HG03521 (cell line): Measurements from ENCODE around the gene GMDS.

ENCODE experiments used
- ATAC-seq: cut with Tn5 transposase; IDR thresholded peaks from one replicate; pipeline ENCODE4 v1.9.1; 2021; ENCODE audit warnings: mild to moderate bottlenecking, moderate library complexity; ENCODE audit not compliant: unreplicated experiment

The GMDS gene

DNA sequence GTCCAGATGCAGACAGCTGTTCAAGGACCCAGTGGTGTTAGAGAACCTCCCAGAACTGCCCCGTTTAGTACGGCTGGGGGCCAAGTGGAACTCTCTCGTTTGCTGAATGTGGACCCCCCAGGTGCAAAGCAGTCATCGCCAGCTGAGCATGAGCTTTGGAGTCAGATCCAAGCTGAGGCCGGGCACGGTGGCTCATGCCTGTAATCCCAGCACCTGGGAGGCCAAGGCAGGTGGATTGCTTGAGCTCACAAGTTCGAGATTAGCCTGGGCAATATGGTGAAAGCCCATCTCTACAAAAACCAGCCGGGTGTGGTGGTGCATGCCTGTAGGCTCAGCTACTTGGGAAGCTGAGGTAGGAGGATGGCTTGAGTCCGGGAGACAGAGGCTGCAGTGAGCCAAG lies 606.0 kb downstream of the GMDS start:
- ATAC-seq = no peak

DNA sequence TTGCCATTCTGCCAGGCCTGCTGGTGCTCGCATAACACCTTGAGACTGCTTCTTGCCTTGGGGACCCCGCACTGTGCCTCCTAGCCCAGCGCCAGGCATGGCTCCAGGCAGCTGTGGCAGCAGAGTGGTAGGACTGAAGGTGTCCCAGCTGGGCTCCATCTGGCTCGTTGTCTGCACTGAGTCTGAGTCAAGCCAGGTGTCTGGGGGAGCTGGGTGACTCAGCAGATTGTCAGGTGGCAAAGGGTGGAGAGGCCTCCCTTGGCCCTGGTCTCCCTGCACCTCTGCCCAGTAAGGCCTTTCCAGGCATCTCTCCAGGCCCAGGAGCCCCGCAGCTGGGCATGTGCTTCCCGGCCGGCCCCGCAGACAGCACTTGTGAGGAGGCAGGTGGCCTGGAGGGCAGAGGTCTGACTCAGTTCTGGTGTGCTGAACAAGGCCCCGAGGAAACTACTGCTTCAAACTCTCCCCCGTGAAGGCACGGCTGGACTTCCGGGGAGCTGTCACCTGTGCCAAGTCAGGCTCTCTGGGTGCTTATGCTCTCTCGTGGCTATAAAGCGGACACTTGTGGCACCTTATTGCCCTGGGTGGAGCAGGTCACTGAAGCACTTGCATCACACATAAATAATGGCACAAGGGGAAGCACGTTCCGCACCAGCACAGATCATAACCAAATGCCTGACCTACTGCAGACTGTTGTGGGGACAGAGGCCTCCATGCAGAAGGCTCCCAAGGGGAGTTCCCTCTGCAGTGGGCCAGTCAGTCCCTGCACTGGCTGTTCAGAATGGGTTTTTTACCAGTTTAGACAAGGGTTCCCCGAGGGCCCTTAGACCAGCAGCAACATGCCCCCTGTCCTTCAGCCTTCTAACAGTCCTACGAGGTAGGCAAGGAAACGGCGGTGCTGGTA lies 608.2 kb downstream of the GMDS start:
- no peak for ATAC-seq

DNA sequence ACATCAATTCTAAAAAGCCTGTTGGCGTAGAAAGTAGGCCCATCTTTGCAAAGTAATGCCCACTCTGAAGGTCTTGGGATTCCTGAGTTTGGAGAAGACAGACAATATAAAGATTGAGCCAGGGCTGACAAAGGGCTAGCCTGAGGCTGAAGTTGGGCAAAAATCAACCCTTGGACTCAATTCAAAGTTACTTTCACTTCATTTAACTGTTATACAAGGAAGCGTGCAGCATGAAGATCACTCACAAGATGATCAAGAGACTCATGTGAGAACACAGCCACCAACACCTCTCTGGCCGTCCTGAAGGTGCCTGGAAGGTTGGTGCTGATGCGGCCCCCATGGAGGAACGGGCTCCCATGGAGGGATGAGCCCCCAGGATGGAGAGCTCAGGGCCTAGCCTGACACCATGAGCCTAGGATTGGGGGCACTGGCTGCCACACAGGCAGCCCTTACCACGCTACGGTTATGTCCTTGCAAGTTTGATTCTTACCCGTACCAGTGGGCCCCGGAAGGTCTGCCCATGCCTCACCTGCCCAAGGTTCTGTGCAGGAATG lies 609.1 kb downstream of the GMDS start:
- ATAC-seq = no peak

DNA sequence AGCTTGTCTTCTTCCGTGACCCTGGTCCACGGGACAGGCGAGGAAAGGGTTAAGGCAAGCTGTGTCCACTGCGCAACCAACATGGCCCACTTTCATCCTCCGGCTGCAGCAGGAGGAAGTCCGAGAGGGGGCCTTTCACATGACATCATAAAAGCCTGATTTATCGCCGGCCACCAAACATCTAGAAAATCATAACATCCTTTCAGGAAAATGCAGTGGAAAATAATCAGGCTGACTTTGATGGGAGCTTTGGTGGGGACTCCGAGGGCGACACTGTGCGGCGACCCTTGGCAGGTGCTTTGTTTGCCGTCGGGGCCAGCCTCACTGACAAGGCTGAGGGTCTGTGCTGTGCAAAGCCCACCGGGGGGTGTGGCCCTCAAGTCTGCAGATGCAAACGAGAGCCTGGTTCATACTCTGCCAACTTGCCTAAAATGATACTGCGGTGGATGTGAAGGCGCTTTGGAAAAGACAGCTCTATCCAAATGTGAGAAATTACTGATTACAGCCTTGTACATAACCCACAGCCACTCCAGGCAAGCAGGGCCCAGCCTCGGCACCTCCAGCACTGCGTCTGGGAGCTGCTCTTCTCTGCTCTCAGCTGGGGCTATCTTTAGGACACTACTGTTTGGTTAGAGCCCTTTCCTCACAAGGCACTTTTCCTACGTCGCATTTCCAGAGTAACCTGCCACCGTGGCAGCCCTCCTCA lies 609.9 kb downstream of the GMDS start:
- ATAC-seq = no peak

DNA sequence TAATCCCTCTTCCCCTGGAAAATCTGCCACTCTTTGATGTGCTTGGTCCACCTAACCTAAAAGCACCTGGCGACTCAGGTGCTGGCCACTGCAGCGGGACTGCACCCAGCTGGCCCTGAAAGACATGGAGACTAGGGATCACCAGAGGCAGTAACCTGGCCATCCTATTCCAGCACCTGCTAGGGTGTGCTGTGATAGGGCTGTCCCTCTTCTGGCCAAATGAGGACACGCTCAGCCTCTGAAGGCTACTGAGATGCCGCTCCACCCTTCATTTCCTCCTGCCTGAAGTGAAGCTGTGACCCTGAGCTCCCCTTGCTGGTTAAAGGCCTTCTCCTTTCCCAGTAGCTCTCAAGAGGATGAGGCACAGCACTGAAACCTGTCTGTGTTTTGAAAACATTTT lies 611.3 kb downstream of the GMDS start:
- no peak for ATAC-seq

DNA sequence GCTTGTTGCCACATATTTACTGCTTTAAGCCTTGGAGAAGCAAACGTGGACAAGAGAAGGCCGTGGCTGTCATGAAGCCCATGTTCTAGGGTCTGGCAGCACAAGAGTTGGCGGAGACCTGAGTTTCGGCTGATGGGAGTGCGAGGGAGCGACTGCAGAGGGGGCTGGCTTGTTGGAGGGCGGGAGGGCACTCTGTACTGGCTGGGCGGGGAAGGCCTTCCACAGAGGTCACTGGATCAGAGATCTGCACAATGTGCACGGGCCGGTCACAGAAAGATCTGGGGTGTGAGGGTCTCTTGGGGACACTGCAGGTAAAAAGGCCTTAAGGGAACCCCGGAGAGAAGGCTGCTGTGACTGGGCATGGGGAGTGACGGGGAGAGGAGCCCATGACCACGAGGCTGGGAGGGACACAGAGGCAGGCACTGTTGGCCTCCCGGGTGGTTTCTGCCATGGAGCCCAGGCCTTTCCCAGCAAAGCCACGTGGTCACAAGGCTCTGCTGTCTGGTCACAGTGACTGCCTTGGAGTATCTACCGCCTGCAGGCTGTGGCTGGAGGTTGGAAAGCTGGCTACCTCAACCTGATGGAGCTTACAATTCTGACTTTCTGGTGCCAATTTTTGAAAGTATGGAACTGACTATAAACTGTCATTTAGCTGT lies 611.9 kb downstream of the GMDS start:
- ATAC-seq = no peak

DNA sequence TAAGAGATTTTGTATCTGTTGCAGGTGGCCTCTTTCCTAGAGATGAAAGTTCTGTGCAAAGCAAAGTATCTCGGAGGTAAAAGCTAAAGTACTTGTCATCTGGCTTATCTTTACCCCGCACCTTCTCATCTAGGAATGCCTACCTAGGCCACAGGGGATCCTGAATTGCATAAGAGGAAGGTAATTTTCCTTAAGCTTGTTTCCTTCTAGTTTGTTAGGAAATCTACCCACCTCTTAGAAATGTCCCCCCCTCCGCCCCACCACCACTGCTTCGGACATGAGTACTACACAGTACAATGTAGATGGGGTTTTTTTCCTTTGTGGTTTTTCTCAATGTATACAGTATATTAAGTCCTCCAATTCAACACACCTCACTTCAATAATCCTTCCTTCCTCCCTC lies 614.2 kb downstream of the GMDS start:
- no peak for ATAC-seq

DNA sequence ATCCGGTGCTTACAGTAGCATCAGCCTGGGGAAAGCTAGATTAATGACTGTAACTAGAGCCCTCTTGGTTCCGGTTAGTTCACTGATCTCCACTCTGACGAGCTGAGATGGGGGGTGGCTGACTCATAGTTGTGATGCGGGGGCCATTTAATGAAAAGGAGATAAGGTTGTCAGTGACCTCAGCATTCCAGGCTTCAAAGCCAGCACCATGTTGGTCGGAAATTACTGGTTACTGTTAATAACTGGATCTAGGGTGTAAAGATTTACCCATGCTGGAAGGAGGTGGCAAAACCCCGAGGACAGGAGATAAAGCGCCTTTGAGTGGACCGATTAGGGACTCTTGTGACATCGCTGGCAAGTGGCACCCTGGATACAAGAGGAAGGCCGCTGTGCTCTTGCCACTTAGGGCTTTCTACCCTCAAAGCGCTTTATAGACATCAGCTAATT lies 614.6 kb downstream of the GMDS start:
- no peak for ATAC-seq

DNA sequence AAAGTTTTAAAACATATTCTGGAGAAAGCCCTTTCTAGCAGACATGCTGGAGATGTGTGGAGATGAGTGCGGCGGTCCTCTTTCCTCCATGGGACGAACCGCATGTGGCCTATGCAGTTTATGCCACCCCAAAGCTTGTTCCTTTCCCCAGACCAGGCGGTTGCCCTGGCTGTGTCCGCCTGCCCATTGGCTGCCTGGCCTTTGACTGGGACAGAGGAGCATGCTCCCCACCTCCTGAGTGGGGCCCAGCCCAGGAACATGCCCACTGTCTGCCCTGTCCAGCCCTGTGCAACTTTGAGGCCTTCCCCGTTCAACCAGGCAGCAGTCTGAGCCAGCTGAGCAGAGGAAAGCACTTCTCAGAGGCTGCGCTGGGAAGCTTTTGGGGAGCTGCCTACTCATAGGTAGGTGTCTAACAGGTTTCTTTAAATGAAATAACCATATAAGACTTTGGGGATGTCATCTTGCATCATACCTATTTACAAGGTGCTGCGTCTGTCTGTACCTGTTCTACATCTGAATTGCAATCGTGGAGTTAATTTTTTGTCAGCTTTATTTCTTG lies 615.1 kb downstream of the GMDS start:
- no peak for ATAC-seq

DNA sequence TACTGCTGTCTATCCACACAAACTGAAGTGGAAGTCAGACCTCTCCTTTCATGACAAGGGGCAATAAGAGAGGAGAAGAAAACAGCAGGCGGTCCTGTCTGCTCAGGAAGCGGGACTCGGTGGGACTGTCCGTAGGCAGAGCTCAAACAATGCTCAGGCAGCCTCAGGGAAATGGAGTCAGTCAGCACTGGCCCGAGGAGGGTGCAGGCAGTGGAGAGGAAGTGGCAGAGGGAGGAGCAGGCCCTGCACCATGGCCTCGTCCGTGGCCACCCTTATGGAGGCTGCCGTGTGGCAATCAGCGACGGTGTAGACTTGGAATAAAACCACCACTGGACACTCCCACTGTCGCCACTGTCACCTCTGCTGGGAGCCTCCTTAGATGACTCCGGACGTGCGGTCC lies 616.1 kb downstream of the GMDS start:
- ATAC-seq = no peak

DNA sequence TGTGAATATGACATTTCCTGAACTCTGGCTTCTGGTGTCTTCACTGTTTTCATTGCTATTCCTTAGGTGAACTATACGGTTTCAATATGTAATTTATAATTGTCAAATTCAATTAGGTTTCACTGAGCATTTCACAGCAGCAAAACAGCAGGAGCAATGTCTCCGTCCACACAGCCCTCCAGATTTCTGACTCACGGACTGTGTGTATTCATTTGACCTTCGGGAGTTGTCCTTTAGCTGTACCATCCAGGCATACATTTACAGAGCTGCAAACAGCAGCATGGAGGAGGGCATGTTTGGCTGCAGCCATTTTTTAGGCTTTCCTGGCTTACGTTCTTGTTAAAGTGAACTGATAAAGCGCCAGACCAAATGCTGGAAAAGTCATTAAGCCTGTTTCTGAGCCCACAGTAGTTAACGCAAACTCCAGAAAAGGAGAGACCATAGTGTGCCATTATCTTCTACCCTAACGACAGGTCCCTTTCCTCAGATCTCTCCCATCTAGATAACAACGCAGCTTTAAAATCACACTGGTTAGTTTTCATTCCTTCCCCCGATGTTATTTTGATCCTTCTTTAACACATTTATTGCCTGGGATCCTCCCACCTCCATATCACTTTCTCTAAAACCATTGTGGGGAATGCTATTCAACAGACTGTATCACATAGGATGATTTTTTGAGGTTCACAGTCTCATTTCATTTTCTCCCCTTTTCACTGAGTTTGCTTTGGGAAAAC lies 617.4 kb downstream of the GMDS start:
- ATAC-seq = no peak

DNA sequence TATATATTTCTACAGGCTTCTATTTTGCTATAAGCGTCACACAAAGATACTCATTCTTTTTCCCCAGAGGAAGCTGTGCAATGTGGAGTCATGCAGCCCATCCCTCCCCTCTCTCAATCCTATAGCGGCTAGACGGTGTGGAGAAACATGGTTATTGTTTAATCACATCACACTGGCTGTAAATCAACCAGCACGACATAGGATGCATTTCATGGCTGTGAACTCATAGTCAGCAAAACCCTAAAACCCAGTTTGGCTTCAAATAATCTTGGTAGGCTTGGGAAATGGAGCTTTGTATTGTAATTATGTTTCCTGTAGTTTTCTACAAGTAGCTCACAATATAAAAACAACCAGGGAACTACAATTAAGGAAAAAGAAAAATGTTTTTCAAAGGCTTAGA lies 618.9 kb downstream of the GMDS start:
- no peak for ATAC-seq

DNA sequence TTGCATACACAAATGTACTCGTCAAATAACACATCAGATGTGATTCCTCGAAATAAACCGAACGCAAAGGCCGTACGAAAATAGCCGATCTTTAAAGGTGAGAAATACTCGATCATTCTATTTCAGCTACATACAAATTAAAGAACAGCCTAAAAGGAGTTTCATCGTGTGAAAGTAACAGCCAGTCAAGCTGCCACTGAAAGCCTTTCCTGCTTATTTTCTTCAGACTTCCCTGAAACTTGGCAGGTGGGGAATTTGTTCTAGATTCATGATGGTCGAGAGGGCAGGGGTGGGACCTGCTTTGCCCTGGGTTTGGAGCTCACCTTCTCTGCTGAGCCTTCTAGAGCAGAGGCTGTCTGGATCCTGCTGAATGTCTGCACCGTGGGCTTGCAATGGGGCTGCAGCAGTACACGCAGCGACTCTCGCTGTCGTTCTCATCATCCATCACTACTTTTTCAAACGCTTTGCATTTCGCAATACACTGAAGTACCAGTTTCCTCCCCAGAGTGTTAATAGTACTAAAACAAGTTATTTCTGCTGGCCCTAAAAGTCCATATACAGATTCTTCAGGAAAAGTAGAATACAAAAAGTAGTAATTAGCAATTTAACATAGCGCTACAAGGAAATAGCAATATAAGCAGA lies 619.5 kb downstream of the GMDS start:
- no peak for ATAC-seq

DNA sequence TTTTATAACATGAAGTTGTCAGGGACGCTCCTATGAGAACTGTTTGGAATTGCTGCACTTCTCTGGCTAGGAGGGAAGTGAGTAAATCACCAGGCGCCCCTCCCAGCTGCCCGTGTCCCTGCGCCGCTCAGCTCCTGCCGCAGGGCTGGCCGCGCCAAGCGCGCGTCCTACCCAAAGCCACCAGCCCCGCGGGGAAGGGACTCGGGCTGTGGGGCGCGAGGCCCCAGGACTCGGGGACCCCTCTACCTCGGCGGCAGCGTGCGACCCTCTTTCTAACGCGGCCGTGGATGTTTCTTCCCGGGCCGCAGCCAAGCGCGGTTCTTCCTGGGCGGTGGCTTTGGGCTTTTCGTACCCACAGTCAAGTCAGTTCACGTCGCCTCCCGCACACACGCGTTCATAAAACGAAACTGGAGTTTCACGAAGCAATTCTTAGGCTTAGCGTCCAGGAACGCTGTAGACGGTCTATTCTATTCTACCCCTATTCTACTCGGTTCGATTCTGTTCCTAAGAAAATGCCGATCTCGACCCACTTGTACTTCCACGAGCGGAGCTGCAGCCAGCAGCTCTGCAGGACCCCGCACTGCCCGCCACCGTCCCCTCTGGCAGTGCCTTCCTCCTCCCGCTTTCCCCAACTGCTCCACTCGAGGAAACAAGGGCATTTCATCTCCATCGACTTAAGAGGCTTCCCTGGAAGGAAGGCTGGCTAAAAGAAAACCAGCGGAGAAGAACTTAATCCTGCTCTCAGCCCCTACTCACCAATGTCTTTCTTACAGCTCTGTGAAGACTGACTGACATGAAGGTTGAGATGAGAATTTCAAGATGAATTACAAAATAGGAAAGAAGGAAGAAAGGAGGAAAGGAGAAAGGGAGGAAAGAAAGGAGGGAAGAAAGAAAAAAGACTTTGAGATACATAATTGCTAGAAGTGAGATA lies 620.3 kb downstream of the GMDS start:
- ATAC-seq = no peak

DNA sequence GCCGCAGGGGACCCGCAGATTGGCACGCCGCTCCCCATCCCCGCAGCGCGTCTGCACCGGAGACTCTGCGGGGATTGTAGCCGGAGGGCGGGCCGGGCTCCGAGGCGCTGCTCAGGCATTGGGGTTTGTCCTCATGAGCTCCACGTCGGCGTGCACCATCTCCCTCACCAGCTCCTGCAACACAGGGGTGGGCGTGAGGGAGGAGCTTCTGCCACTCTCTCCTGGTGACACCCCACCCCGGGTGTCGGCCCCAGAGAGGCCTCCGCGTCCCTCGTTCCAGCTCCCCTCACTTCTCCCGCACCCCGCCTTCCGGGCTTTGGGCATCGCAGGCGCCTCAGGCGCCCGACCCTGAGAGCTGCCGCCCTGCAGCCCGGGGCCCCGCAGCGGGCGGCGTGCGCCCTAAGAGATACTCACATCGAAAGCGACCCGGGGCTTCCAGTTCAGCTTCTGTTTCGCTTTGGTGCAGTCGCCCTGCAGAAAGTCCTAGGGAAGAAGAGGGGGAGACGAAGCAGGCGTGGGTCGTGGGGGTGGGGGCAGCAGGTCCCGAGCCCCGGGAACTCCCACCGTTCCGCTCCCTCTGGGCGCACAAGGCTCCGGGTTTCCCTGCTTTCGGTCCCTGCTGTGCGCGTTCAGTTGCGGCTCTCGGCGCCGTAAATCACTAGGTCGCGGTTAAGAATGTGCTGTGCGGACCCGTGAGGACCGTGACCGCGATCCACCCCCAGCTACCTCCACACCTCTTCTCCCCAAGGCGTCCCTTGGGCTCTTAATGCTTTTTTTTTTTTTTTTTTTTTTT lies 621.2 kb downstream of the GMDS start:
- ATAC-seq = no peak

DNA sequence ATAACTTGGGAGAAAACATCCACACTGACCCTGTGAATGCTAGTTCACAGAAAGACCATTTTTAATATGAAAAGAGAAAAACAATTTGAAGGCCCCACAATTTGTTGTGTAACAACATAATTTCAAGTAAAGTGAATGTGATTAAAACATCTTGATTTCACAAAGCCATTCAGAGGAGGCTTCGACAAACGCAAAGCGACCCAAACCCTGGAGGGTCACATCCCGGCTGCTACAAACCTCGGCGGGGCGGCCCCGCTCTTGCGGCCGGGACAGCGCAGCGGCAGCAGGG lies 621.7 kb downstream of the GMDS start:
- no peak for ATAC-seq

DNA sequence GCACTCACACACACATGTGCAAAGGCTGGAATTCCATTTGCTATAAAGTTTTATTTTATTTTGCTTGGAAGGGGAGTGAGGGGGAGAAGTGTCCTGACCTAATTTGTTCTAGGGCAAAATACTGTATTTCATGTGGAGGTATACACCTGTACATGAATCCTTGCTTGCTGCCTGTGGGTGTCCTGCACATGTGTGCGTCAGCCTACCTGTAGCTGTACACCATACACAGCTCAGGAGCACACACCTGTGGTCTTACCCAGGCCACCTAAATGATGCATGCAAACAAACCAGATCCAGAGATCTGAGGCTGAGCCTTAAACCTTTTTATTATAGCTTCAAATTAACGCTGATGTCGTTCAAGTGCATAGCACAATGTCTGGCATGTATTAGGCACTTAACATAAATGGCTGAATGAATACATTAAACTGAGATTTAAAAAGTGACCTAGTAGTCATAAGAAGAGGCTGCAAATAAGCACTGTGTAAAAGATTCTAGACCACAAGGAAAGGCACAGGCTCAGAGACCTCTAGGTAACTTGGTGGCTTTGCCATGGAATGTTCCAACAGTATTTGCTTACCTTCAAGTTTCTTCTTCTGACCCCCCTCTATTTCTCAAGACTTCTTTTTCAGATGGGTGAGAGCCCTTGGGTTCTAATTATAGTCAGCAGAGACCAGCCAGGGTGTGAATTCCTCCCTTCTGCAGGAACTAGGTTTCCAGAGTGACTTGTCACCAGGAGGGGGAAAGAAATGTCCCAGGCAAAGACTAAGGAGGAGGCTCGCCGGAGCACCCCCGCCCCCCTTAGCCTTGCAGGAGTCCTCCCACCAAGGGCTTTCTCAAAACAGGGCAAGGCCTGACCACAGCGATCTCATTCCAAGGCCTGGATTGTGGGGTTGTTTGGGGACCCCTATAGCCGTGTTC lies 622.3 kb downstream of the GMDS start:
- no peak for ATAC-seq
